IPS-15b (cell line): ENCODE results near the gene CASK.

ENCODE experiments used
- H3K27me3 ChIP-seq: one replicate; pipeline ENCODE4 v1.6.1; 2013; ENCODE audit warnings: low read length; ENCODE audit not compliant: control insufficient read depth, insufficient read depth
- H3K36me3 ChIP-seq: one replicate; pipeline ENCODE4 v1.6.1; 2013; ENCODE audit warnings: low read length; ENCODE audit not compliant: control insufficient read depth, insufficient read depth
- H3K4me1 ChIP-seq: one replicate; pipeline ENCODE4 v1.6.1; 2013; ENCODE audit warnings: mild to moderate bottlenecking, low read length; ENCODE audit not compliant: control insufficient read depth, insufficient read depth
- H3K4me3 ChIP-seq: one replicate; pipeline ENCODE4 v1.5.1; 2013; ENCODE audit warnings: low read depth, low read length
- H3K9ac ChIP-seq: one replicate; pipeline ENCODE4 v1.6.1; 2013; ENCODE audit warnings: low read depth, mild to moderate bottlenecking, low read length
- H3K9me3 ChIP-seq: one replicate; pipeline ENCODE4 v1.6.1; 2013; ENCODE audit warnings: mild to moderate bottlenecking, low read length; ENCODE audit not compliant: control insufficient read depth, insufficient read depth

CASK gene

DNA sequence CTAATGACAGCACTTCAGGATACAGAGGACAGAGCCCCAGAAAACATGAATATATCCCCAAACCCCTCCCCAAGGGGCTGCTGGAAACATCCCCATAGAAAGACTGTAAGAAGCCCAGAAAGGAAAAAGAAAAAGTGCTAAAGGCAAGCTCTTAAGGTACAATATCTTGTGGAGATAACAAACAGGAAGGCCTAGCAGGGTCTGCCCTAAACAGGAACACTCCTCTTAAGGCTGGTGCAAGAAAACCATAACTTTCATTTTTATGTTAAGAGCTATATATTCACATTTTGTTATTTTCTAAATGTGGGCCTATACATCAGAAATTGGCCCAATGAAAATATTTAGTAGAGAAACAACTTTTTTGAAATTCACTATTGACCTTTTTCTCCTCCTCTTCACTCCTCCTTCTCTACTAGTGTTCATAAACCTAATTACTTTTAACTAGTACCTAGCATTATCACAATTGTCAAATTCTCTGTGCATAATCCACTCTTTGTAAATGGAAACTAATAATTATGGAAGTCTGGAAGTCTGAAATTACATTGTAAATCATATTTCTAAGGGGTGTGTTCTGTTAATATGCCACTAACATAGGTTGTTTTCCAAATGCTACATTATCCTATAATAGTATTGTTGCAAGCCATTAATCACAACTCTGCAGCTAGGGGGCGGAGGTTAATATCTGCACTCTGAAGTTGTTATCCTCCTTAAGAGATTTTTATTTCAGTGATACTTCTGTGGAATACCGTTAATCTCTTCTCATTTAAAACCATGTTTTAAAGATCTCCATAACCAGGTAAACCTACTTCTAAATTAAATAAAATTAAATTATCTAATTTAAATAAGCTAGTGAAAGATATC is 59.8 kb downstream of the CASK start:
- H3K9me3 ChIP-seq = no peaks in the 10 kb centered on the region
- no peaks in the 10 kb centered on the region for H3K36me3 ChIP-seq
- peaks cover 2% of the 10 kb centered on the region for H3K4me1 ChIP-seq
- no peaks in the 10 kb centered on the region for H3K27me3 ChIP-seq
- H3K4me3 ChIP-seq = no peak overlapping the region
- H3K9ac ChIP-seq = no peak overlapping the region

GRCh38 chrX:41862562-41863184 is 60.7 kb downstream of the CASK start:
- Histone ChIP-seq H3K36me3 (no peaks in the 10 kb centered on the region), H3K9ac (no peak overlapping the region), H3K4me1 (peaks cover 6% of the 10 kb centered on the region), H3K9me3 (no peaks in the 10 kb centered on the region), H3K4me3 (no peak overlapping the region), H3K27me3 (no peaks in the 10 kb centered on the region)

DNA sequence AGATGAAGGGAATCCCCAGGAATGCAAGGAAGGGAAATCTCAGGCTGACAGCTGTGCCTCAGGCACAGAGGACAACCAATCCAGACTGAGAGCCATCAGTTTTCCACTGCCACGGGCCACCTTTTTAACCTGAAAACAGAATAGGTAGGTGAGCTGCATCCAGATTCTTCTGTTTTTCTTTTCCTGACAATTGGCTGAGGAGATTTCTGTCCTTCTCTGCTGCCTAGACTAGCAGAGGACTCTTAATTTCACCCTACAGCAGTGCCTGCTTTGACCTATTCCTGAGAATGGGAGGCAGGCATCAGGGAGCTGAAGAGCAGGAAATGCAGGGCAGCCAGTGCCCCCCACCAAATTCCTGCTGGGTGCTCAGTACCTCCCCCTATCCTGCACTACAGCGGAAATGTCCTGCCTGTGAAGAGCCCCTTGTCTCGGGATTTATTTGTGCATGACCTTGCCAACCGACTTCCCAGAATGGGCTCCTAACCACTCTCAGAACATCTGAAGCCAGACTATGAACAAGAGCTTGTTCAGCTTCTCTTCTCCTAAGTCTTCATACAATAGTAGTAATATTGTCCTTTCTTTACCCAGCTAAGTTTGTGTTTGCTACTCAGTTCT is 65.1 kb downstream of the CASK start:
- no peaks in the 10 kb centered on the region for H3K36me3 ChIP-seq
- no peaks in the 10 kb centered on the region for H3K9me3 ChIP-seq
- no peak overlapping the region for H3K4me3 ChIP-seq
- H3K27me3 ChIP-seq = no peaks in the 10 kb centered on the region
- H3K4me1 ChIP-seq = peaks cover 6% of the 10 kb centered on the region
- H3K9ac ChIP-seq = no peak overlapping the region

DNA sequence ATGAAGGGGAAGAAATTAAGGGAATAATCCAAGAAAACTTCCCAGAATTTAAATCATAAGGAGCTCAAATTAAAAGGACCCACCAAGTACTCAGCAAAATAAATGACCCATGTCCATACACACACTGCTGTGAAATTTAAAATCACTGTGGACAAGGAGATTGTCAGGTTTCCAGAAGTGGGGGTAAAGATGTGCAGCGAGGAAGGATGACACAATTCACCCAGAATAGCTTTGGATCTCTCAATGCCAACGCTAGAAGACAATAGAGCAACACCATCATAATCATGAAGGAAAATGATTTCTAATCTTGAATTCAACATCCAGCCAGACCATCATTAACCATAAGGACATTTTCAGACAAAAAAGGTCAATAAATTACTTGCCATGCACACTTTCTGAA is 65.7 kb downstream of the CASK start:
- H3K36me3 ChIP-seq = no peaks in the 10 kb centered on the region
- no peak overlapping the region for H3K4me3 ChIP-seq
- H3K9me3 ChIP-seq = no peaks in the 10 kb centered on the region
- peaks cover 6% of the 10 kb centered on the region for H3K4me1 ChIP-seq
- H3K27me3 ChIP-seq = no peaks in the 10 kb centered on the region
- no peak overlapping the region for H3K9ac ChIP-seq

- no peak overlapping the region for H3K9ac ChIP-seq
- no peaks in the 10 kb centered on the region for H3K27me3 ChIP-seq
- no peaks in the 10 kb centered on the region for H3K4me1 ChIP-seq
- H3K9me3 ChIP-seq = peaks cover 5% of the 10 kb centered on the region
- H3K4me3 ChIP-seq = no peak overlapping the region
- no peaks in the 10 kb centered on the region for H3K36me3 ChIP-seq
These were observed 76.6 kb downstream of the CASK start for GRCh38 chrX:41846714-41847113.

DNA sequence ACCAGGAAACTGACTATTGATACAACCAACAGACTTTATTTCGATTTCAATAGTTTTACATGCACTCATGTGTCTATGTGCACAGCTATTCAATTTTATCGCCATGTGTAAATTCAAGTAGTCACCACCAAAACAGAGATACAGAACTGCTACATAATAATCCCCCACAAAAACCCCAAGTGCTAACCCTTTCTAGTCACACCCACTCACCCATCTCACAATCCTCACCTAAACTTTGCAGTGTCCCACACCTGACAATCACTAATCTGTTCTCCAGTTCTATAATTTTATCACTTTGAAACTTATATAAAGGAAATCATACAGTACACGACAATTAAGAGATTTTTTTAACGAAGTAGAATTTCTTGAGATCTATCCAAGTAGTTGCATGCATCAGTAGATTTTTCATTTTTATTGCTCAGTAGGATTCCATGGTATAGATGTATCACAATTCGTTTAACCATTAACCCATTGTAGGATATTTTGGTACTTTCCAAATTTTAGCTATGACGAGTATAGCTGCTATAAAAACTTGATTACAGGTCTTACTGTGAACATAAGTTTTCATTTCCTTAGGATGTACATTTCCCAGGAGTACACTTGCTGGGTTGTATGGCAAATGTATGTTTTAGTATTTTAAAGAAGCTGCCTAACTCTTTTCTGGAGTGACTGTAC is 85.9 kb downstream of the CASK start:
- H3K4me1 ChIP-seq = no peaks in the 10 kb centered on the region

GRCh38 chrX:41828826-41829225 is 94.5 kb downstream of the CASK start:
- no peaks in the 10 kb centered on the region for H3K27me3 ChIP-seq
- no peaks in the 10 kb centered on the region for H3K9me3 ChIP-seq
- H3K4me3 ChIP-seq = no peak overlapping the region
- H3K36me3 ChIP-seq = no peaks in the 10 kb centered on the region
- H3K4me1 ChIP-seq = no peaks in the 10 kb centered on the region
- no peak overlapping the region for H3K9ac ChIP-seq

More for the DNA sequence above, 85.9 kb downstream of the CASK start:
- Histone ChIP-seq H3K9ac (no peak overlapping the region), H3K27me3 (no peaks in the 10 kb centered on the region), H3K4me3 (no peak overlapping the region), H3K9me3 (peaks cover 2% of the 10 kb centered on the region), H3K36me3 (peaks cover 3% of the 10 kb centered on the region)

- Histone ChIP-seq H3K9ac (no peak overlapping the region), H3K36me3 (no peaks in the 10 kb centered on the region), H3K27me3 (no peaks in the 10 kb centered on the region), H3K4me3 (no peak overlapping the region), H3K4me1 (no peaks in the 10 kb centered on the region), H3K9me3 (no peaks in the 10 kb centered on the region)
These were observed 95.5 kb downstream of the CASK start for GRCh38 chrX:41827886-41828285.

DNA sequence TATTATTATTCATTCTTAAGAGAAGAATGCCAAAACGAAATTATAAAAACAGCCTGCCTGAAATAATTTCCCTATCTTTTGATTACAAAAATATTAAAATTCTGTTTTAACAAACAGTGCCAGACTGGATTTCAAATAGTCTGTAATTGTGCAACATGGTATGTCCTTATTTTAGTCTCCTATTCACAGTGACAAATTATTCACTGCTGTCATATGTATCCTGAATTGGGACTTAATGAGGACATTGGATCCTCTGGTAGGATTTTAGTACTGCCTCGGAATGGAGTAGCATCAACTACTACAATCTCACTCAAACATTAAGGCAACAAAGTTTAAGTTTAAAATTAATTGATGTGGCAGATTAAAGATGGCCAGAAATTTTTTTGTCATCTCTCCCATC is 97.6 kb downstream of the CASK start:
- H3K4me1 ChIP-seq = no peaks in the 10 kb centered on the region
- no peaks in the 10 kb centered on the region for H3K36me3 ChIP-seq
- H3K9me3 ChIP-seq = no peaks in the 10 kb centered on the region

DNA sequence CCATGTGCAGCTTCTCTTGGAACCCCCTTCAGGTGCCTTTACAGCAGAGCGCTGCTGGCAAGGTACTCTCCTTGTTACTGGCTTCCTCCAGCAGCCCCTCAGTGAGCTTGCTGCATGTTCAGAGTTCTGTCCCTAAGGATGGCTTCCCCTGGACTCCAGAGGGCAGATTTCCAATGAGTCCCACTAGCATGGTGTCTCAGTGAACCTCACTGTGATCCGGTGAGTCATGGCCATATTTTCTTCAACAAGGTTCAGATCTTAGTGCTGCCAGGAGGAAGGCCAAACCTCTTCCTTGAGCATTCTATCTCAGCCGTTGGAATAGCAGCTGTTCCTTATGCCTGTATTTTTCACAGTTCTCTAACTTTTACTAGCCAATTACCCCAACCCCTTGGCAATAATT is 98.8 kb downstream of the CASK start:
- H3K36me3 ChIP-seq = no peaks in the 10 kb centered on the region
- H3K4me3 ChIP-seq = no peak overlapping the region
- H3K9ac ChIP-seq = no peak overlapping the region
- H3K27me3 ChIP-seq = no peaks in the 10 kb centered on the region
- no peaks in the 10 kb centered on the region for H3K4me1 ChIP-seq
- H3K9me3 ChIP-seq = no peaks in the 10 kb centered on the region

More for the DNA sequence above, 97.6 kb downstream of the CASK start:
- no peak overlapping the region for H3K9ac ChIP-seq
- no peak overlapping the region for H3K4me3 ChIP-seq
- no peaks in the 10 kb centered on the region for H3K27me3 ChIP-seq

- Histone ChIP-seq H3K9ac (no peak overlapping the region), H3K4me3 (no peak overlapping the region), H3K27me3 (no peaks in the 10 kb centered on the region), H3K4me1 (no peaks in the 10 kb centered on the region), H3K9me3 (no peaks in the 10 kb centered on the region), H3K36me3 (no peaks in the 10 kb centered on the region)
These were observed 100.0 kb downstream of the CASK start for GRCh38 chrX:41823402-41823801.
